Adrenal gland (tissue), 5 donors: ENCODE results near the gene TRMT1.
"Not testable (repeated sequence)": the region's sequence is repeated elsewhere in the genome, so short reads cannot be mapped to it uniquely, and the experiment has no call there.

Experiments
- CTCF ChIP-seq, 6 experiments: fragments of 450-650 bp in 4 of 6; fragments of 200-600 bp in 2 of 6; sonication (generic) in 1 of 6; IDR thresholded peaks; 1 replicate in 5 of 6; 2 replicates in 1 of 6; pipeline versions ENCODE4 v1.5.1 to v1.8.0; 2016 to 2021; ENCODE audit warnings: antibody characterized with exemption in 6 of 6, mild to moderate bottlenecking in 2 of 6, moderate library complexity in 1 of 6
- POLR2A ChIP-seq, 2 donors: fragments of 450-650 bp; IDR thresholded peaks; one replicate each; pipeline ENCODE4 v1.6.1; 2017; ENCODE audit warnings: antibody characterized with exemption in 2 of 2, mild to moderate bottlenecking in 2 of 2, moderate library complexity in 1 of 2
- donor health status: DM: no; HTN: no; CAD: no.

GRCh38 chr19:13149173-13149627, 32.7 kb upstream of the TRMT1 start:
- not testable (repeated sequence) for TF ChIP-seq CTCF, POLR2A (IDR thresholded peaks at IDR 0.05)
